GM12873 (cell line): ENCODE data around the gene BRCA1.

Experiments used
- CTCF ChIP-seq: IDR thresholded peaks from 2 replicates; pipeline ENCODE4 v1.5.1; 2012; ENCODE audit warnings: low read depth, mild to moderate bottlenecking, moderate library complexity, low read length, control low read depth; ENCODE audit not compliant: insufficient read depth; ENCODE audit errors: missing control alignments

BRCA1 gene

GRCh38 chr17:43151880-43152456 lies 26.8 kb upstream of the BRCA1 start:
- no peak for TF ChIP-seq CTCF

- no peak for TF ChIP-seq CTCF
Observed at GRCh38 chr17:43146649-43147048, 21.5 kb upstream of the BRCA1 start.

GRCh38 chr17:43143201-43143600 lies 18.0 kb upstream of the BRCA1 start:
- no peak for TF ChIP-seq CTCF

- no peak for TF ChIP-seq CTCF
Observed at GRCh38 chr17:43142153-43142552, 17.0 kb upstream of the BRCA1 start.

- no peak for TF ChIP-seq CTCF
Observed at GRCh38 chr17:43140396-43141332, 15.5 kb upstream of the BRCA1 start.

GRCh38 chr17:43135454-43135819 lies 10.3 kb upstream of the BRCA1 start:
- no peak for TF ChIP-seq CTCF

- no peak for TF ChIP-seq CTCF
Observed at GRCh38 chr17:43134774-43135453, 9.8 kb upstream of the BRCA1 start.
